Superior temporal gyrus (tissue), 1 donor: ENCODE results near the gene CORO1C.
"Not testable (repeated sequence)": the region's sequence is repeated elsewhere in the genome, so short reads cannot be mapped to it uniquely, and the experiment has no call there.

Source experiments
- DNase-seq: peaks from one replicate; pipeline ENCODE4 v3.0.0-alpha.2; 2016; ENCODE audit errors: extremely low spot score

CORO1C gene

DNA sequence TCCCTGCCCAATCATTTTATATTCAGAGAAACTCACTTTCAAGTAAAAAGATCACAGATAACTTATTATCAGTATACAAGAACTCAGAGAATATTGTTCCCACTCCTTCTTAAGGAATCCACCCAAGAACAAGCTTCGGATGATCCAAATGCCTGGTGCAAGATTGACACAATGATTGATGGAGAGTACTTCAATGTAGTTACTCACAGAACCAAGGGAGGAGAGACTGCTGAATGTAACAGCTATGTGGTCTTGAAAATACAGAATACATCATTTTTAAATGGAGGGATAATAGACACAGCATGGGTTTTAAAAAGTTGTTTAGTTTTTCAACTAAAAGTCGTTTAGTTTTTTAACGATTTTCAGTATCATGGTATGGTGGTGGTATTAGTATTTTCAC, 59.3 kb downstream of the CORO1C start:
- no peak for DNase-seq

DNA sequence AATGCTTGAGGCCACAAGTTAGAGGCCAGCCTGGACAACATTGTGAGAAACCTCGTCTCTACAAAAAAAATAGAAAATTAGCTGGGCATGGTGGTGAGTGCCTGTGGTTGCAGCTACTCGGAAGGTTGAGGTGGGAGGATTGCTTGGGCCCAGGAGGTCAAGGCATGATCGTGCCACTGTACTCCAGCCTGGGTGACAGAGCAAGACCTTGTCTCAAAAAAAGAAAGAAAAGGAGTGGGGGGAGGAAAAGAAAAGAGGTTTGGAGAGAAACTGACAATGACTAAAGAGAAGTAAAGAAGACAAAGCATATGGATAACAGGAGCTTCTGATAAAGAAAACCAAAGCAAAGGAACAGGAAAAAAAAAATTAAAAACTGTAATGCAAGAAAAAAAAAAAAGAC, 60.2 kb downstream of the CORO1C start:
- no peak for DNase-seq

GRCh38 chr12:108670066-108670631, 61.2 kb downstream of the CORO1C start:
- no peak for DNase-seq

DNA sequence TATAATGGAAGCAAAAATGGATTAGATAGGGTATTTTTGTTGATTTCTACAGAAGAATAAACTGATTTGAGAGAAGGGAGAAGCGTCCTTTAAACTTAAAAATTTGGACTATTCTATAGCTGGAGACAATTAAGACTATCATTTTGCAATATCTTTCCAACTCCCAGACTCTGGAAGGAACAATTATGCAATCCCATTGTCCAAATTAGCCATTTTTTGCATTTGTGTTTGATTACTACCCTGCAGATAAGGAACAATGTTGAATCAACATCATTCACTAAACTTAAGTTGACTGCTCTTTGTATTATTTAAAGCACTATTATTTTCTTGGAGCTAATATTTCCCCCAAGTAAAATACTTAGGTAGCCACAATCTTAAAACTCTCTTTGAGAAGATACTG, 62.8 kb downstream of the CORO1C start:
- DNase-seq = no peak

GRCh38 chr12:108668063-108668462, 63.3 kb downstream of the CORO1C start:
- DNase-seq = no peak

- DNase-seq = no peak
Measured at GRCh38 chr12:108667349-108667748, 64.0 kb downstream of the CORO1C start.

GRCh38 chr12:108666401-108666881, 64.9 kb downstream of the CORO1C start:
- peak; percentile 52 for DNase-seq

DNA sequence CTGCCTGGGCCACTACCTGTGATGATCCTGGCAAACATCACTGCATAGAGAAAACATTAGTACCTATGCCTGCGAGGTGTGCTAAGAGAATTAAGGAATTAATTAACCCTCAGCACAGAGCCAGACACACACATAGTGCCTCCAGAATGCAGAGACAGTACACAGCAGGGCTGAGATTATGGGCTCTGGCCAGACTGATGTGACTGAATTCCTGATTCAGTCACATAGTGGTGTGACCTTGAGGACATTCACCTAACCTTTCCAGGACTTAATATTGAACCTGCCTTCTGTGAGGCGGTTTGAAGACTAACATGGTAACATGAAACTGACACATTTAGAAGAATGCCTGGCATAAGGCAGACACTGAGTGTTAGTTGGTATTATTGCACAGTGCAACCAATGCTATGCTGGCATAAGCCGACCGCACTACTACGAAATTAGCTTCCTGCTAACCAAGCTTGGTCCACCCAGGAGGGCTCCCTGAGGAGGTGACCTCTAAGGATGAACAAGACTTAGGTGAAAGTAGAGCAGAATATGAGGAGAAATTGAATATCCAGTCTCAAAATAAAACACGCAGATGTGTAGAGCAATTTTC, 65.6 kb downstream of the CORO1C start:
- no peak for DNase-seq

DNA sequence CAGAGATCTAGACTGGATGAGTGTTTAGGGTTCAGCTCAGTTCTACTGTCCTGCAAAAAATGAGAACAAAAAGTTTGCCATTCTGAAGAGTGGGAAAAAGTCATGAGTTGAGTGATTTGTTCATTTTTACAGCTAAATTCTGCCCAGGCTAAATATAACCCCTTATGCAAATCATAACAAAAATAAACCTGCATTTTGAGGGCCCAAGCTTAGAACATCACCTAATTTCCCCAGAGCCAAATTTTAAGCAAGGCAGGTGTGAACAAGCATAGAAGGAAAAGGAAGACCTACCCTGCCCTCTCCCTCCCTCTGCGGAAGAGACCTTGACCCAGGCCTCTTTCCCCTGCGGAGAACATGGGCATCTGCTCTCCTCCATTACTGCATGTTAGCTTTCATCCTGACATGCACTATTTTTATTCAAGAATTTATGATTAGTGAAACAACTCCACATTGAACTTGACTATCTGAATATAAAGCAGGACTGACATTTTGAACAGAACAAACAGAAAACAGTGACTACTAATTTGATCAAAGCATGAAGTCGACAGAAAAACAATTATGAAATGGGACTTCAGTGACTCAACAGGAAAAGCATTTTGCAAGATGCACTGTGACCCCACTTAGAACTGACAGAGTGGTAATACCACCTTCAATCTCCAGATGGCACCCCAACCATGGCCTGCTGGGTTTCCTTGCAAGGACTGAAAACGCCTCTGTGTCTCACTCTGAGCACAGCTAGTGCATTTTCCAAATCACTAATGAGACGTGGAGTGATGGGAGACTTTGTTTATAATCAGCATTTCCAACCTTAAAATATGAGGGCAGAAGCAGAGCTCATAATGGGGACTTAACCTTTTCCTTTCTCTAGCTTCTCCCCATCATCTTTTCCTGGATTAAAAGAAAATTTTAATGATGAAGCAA, 66.7 kb downstream of the CORO1C start:
- peak; percentile 97 for DNase-seq

DNA sequence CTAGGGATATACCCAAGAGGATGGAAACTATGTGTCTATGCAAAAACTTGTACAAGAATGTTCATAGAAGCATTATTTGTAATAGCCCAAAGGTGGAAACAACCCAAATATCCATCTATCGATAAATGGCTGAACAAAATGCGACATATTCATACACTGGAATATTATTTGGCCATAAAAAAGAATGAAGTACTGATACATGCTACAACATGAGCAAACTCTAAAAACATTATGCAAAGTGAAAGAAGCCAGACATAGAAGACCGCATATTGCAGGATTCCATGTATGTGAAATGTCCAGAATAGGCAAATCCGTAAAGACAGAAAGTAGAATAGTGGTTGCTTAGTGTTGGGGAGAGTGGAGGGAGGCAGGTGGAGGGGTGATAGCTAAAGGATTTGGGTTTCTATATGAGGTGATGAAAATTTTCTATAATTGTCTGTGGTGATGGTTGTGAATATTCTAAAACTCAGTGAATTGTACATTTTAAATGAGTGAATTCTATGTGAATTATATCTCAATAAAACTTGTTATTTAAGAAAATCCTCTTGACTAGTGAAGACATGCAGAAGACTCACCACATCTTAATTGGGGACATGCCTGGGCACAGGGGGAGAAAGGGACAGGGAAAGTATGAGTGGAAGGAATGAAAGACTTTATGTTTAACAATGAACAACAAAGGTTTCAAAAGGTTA, 67.8 kb downstream of the CORO1C start:
- no peak for DNase-seq

GRCh38 chr12:108658115-108658514, 73.2 kb downstream of the CORO1C start:
- DNase-seq = not testable (repeated sequence)

DNA sequence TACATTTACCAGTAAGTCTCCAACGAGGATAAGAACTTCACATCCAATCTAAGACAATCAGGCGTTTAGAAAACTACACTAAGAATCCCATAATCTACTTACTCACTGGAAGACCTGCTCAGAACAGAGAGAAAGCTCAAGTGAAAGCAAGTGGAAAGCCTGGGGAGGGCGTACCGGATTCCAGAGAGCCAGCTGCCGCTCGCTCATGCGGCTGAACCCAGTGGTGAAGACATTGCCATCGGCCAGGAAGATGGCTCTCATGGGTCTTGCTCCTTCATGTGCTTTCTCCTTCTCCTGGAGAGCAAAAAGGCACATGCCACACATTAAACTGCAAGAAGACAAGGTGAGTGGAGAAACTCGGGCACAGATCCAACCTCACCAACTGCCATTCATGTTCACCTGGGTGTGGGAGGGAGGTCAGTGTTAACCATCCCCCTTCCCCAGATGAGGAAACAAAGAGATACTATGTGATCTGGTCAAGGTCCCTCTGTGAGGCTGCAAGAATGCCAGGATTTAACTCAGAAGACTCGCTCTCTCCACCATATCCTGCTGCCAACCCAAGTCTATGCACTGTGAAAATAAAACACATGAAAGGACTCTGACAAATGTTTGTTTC, 74.1 kb downstream of the CORO1C start:
- no peak for DNase-seq

DNA sequence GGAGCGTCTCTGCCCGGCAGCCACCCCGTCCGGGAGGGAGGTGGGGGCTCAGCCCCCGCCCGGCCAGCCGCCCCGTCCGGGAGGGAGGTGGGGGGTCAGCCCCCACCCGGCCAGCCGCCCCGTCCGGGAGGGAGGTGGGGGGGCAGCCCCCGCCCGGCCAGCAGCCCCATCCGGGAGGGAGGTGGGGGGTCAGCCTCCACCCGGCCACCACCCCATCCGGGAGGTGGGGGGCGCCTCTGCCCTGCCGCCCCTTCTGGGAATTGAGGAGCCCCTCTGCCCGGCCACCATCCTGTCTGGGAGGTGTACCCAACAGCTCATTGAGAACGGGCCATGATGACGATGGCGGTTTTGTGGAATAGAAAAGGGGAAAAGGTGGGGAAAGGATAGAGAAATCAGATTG, 75.1 kb downstream of the CORO1C start:
- DNase-seq = not testable (repeated sequence)

- not testable (repeated sequence) for DNase-seq
Measured at GRCh38 chr12:108655812-108656175, 75.5 kb downstream of the CORO1C start.

- DNase-seq = not testable (repeated sequence)
Measured at GRCh38 chr12:108654622-108655021, 76.7 kb downstream of the CORO1C start.

GRCh38 chr12:108653922-108654321, 77.4 kb downstream of the CORO1C start:
- DNase-seq = no peak

- DNase-seq = no peak
Measured at GRCh38 chr12:108653082-108653516, 78.2 kb downstream of the CORO1C start.

DNA sequence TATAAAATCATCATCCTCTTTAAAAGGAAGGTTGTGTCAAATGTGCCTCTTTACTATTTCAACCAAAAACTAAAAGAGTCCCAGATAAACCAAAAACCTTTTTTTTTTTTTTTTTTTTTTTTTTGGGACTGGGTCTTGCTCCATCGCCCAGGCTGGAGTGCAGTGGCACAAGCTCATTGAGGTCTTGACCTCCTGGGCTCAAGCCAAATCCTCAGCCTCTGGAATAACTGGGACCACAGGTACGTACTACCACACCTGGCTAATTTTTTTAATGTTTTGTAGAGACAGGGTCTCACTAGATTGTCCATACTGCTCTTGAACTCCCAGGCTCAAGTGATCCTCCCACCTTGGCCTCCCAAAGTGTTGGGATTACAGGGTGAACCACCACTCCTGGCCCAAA, 81.2 kb downstream of the CORO1C start:
- DNase-seq = no peak

DNA sequence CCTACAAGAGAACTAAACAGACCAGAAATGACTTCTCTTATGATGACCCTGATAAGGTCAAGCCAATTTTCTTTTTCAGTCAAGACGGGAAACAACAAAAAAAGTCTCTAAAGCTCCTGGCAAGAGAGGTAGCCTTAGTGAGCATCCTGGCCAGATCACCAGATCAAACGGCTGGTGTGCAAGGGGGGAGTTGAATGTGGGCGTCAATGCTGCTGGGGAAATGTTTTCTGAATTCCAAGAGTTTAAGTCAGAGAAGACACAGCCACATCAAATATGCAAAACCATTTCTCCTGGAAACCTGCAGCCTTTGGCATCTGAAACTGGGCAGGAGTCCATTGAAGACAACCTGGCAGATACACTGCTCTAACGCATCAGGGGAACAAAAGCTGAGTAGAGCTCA, 81.6 kb downstream of the CORO1C start:
- DNase-seq = no peak

DNA sequence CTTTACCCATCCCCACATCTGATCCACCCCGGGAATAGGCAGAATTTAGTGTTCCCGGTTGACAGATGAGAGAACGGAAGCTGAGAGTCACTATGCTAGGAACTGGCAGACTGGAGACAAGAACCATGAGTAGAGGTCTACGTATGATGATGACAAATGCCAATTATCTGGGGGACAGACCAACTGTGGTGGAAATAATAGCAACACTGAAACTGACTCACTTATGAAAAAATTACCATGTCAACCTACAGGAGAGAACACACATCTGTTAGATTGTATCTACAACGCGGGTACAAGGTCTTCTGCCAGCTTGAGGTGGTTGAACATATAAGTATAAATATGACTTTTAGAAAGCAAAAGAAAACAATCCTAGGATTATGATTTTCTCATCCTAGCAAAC, 82.2 kb downstream of the CORO1C start:
- DNase-seq = no peak

DNA sequence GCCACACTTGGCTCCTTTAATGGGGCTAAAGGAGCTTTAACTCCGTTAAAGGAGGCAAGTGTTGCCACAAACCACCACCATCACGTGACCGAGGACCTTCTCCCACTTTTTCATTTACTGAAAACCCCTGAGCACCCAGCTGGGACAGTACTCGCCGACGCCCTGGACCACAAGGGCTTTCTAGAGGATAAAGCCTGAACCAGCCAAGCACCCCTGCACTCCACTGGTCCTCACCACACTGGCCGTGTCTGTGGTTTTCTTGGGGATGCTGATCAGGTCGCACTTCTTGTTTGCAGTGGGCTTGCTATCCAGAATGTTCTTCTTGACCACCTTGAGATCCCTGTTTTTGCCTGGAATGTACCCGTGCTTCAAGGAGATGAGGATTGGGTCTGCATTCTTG, 82.9 kb downstream of the CORO1C start:
- no peak for DNase-seq
